ENCODE data around the gene LIPT2. TPM values are rescaled to one million over a fixed set of nuclear protein-coding genes. Genes with fewer than 3 reads are reported as not detected.

LIPT2 gene
- polyA plus RNA-seq, 3 donors = 2.2 to 5.1 (median 4.4) TPM

GRCh38 chr11:74462631-74463030, 30.9 kb downstream of the LIPT2 start:
- Mint-ChIP-seq H3K27ac (no peak overlapping the region), H3K4me3 (no peak overlapping the region), H3K27me3 (ENCODE audit: low read depth in 3 of 3) (peaks cover 0 to 6% (median 0%) of the 10 kb centered on the region in 3 donors), H3K4me1 (peaks cover 66% of the 10 kb centered on the region), H3K36me3 (peaks cover 7 to 24% of the 10 kb centered on the region in 2 donors), H3K9me3 (peaks cover 0 to 6% (median 0%) of the 10 kb centered on the region in 7 donors)
- Histone ChIP-seq H3K4me3 (replicated peaks in 1 of 3; ENCODE audit: low read depth in 2 of 3, low read length in 3 of 3) (peak overlapping the region; percentile 81 to 99 (median 97)), H3K4me1 (ENCODE audit: control insufficient read depth in 1 of 2, insufficient read depth in 2 of 2, low read length in 2 of 2) (peaks cover 82 to 88% of the 10 kb centered on the region in 2 donors), H3K36me3 (replicated peaks in 1 of 2; ENCODE audit: control insufficient read depth in 1 of 2, insufficient read depth in 2 of 2, low read length in 2 of 2) (peaks cover 9 to 14% of the 10 kb centered on the region in 2 donors), H3K9ac (ENCODE audit: insufficient read depth, low read length, poor library complexity, severe bottlenecking) (peak overlapping the region; percentile 80), H3K79me2 (ENCODE audit: insufficient read depth, low read length) (peaks cover 82% of the 10 kb centered on the region), H3K27me3 (ENCODE audit: control insufficient read depth in 2 of 2, insufficient read depth in 2 of 2, low read length in 2 of 2) (no peaks in the 10 kb centered on the region), H3K9me3 (replicated peaks in 1 of 2; ENCODE audit: control insufficient read depth in 1 of 2, insufficient read depth in 1 of 2, low read length in 2 of 2) (no peaks in the 10 kb centered on the region), H4K20me1 (ENCODE audit: insufficient read depth, low read length) (peaks cover 31% of the 10 kb centered on the region), H2AFZ (ENCODE audit: insufficient read depth, low read depth, low read length, poor library complexity, severe bottlenecking) (peak overlapping the region; percentile 42), H3K4me2 (replicated peaks; ENCODE audit: extremely low read depth, low read length, poor library complexity, severe bottlenecking) (peak overlapping the region; percentile 91), H3K27ac (ENCODE audit: low read depth in 1 of 2, low read length in 2 of 2) (peak overlapping the region; percentile 78 to 93)
- WGBS (ENCODE audit: insufficient coverage) = 0% methylated on average over 1 of the region's 5 CpGs
- intact Hi-C loops (cut with micrococcal nuclease) = loop anchor here in 1 of 2 donors (5.0 kb wide), 1 partner anchor 65 kb away; the partner anchor contains the start of gene PGM2L1
- TF ChIP-seq CTCF (IDR thresholded peaks at IDR 0.05) = no peak
- peak in 2 of 3 donors; percentile 49 to 54 for DNase-seq

GRCh38 chr11:74462009-74462408, 31.5 kb downstream of the LIPT2 start:
- Mint-ChIP-seq H3K4me1 (peaks cover 70% of the 10 kb centered on the region), H3K9me3 (peaks cover 0 to 6% (median 0%) of the 10 kb centered on the region in 7 donors), H3K27me3 (ENCODE audit: low read depth in 3 of 3) (peaks cover 0 to 6% (median 0%) of the 10 kb centered on the region in 3 donors), H3K4me3 (no peak overlapping the region), H3K27ac (no peak overlapping the region), H3K36me3 (peaks cover 7 to 31% of the 10 kb centered on the region in 2 donors)
- intact Hi-C loops (cut with micrococcal nuclease) = loop anchor here in 1 of 2 donors (5.0 kb wide), 1 partner anchor 65 kb away; the partner anchor contains the start of gene PGM2L1
- H3K27ac ChIP-seq (ENCODE audit: low read depth in 1 of 2, low read length in 2 of 2) = peak overlapping the region; percentile 78 to 93
- TF ChIP-seq CTCF (IDR thresholded peaks at IDR 0.05) = no peak
- H3K9ac ChIP-seq (ENCODE audit: insufficient read depth, low read length, poor library complexity, severe bottlenecking) = peak overlapping the region; percentile 80
- H3K9me3 ChIP-seq (replicated peaks in 1 of 2; ENCODE audit: control insufficient read depth in 1 of 2, insufficient read depth in 1 of 2, low read length in 2 of 2) = no peaks in the 10 kb centered on the region
- DNase-seq = peak; percentile 90 to 95 (median 94)
- peaks cover 88% of the 10 kb centered on the region for H3K79me2 ChIP-seq (ENCODE audit: insufficient read depth, low read length)
- peak overlapping the region; percentile 74 for H2AFZ ChIP-seq (ENCODE audit: insufficient read depth, low read depth, low read length, poor library complexity, severe bottlenecking)
- peaks cover 15 to 20% of the 10 kb centered on the region in 2 donors for H3K36me3 ChIP-seq (replicated peaks in 1 of 2; ENCODE audit: control insufficient read depth in 1 of 2, insufficient read depth in 2 of 2, low read length in 2 of 2)
- H3K27me3 ChIP-seq (ENCODE audit: control insufficient read depth in 2 of 2, insufficient read depth in 2 of 2, low read length in 2 of 2) = no peaks in the 10 kb centered on the region
- H3K4me1 ChIP-seq (ENCODE audit: control insufficient read depth in 1 of 2, insufficient read depth in 2 of 2, low read length in 2 of 2) = peaks cover 86 to 89% of the 10 kb centered on the region in 2 donors
- 0% methylated on average over 2 of the region's 2 CpGs for WGBS (ENCODE audit: insufficient coverage)
- H3K4me3 ChIP-seq (replicated peaks in 1 of 3; ENCODE audit: low read depth in 2 of 3, low read length in 3 of 3) = peak overlapping the region; percentile 81 to 99 (median 97)
- peak overlapping the region; percentile 91 for H3K4me2 ChIP-seq (replicated peaks; ENCODE audit: extremely low read depth, low read length, poor library complexity, severe bottlenecking)
- peaks cover 37% of the 10 kb centered on the region for H4K20me1 ChIP-seq (ENCODE audit: insufficient read depth, low read length)

Measured in CD14-positive monocyte (primary cell).